Measurements from ENCODE around the gene CFAP77. TPM values are rescaled to one million over a fixed set of nuclear protein-coding genes. Genes with fewer than 3 reads are reported as not detected.

The CFAP77 gene
- total RNA-seq, 4 donors from 2014 or later: 0.66 TPM; not detected in 3

DNA sequence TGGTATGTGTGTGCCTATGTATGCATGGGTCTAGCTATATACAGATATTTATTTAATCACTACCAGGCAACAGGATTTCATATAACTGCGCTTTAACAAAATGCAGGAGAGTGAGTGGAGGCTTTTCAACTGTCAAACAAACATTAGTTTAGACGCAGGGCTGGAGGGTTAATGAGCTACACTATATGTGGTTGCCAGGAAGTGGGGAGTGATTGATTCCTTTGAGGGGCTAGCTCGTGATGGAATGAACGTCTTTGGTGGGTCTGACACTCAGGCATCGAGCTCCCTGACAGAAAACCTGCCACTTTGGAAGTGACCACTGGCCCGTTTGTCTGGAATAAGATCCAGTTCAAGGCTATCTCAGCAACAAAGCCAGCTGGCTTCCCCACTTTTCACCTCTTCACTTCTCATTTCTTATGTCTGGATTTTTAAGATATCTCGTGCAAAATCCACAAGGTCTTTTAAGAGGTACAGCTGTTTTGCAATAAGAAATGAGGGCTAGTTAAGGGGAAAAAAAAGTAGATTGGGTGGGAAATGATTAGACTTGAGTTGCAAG lies 78.0 kb downstream of the CFAP77 start:
- H3K9me3 ChIP-seq: no peaks in the 10 kb centered on the region
- no peak overlapping the region for H3K27ac ChIP-seq
- no peak for DNase-seq (ENCODE audit: low spot score in 2 of 2)
- no peaks in the 10 kb centered on the region for H3K4me1 ChIP-seq
- H3K36me3 ChIP-seq: no peaks in the 10 kb centered on the region
- H3K27me3 ChIP-seq: peaks cover 0 to 60% of the 10 kb centered on the region in 2 donors
- TF ChIP-seq EP300 (IDR thresholded peaks at IDR 0.05) (no peak), POLR2A (IDR thresholded peaks at IDR 0.05) (no peak)
- TF ChIP-seq, protein P1, sequence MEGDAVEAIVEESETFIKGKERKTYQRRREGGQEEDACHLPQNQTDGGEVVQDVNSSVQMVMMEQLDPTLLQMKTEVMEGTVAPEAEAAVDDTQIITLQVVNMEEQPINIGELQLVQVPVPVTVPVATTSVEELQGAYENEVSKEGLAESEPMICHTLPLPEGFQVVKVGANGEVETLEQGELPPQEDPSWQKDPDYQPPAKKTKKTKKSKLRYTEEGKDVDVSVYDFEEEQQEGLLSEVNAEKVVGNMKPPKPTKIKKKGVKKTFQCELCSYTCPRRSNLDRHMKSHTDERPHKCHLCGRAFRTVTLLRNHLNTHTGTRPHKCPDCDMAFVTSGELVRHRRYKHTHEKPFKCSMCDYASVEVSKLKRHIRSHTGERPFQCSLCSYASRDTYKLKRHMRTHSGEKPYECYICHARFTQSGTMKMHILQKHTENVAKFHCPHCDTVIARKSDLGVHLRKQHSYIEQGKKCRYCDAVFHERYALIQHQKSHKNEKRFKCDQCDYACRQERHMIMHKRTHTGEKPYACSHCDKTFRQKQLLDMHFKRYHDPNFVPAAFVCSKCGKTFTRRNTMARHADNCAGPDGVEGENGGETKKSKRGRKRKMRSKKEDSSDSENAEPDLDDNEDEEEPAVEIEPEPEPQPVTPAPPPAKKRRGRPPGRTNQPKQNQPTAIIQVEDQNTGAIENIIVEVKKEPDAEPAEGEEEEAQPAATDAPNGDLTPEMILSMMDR (IDR thresholded peaks at IDR 0.05): no peak
- no peak overlapping the region for H3K4me3 ChIP-seq
- WGBS, 2 donors: 38 to 40% methylated on average over 7 of the region's 7 CpGs

DNA sequence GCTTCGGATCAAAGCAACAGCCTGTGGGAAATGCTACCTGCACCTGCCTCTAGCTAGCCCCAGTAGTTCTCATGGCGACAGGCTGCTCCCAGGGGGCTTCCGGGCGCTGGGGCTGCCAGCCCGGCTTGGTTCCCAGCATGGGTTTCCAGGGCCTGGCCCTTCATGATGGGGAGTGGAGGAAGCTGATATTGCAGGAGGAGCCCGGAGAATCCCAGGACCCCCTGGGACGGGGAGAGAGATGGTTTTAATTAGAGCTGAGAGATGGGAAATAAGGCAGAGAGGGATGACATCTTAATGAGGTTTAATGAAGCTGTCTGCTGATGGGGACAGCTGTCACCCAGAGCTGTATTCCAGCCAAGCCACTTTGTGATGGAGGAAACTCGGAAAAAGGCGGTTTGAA lies 78.6 kb downstream of the CFAP77 start:
- Histone ChIP-seq H3K36me3 (no peaks in the 10 kb centered on the region), H3K4me1 (no peaks in the 10 kb centered on the region), H3K9me3 (peaks cover 0 to 2% (median 0%) of the 10 kb centered on the region in 4 donors), H3K27ac (no peak overlapping the region), H3K27me3 (peaks cover 0 to 58% of the 10 kb centered on the region in 2 donors), H3K4me3 (no peak overlapping the region)
- no peak for TF ChIP-seq EP300 (IDR thresholded peaks at IDR 0.05)
- TF ChIP-seq, protein P1 (IDR thresholded peaks at IDR 0.05): no peak
- no peak for TF ChIP-seq POLR2A (IDR thresholded peaks at IDR 0.05)
- 35 to 50% methylated on average over 9 of the region's 9 CpGs for WGBS, 2 donors
- no peak for DNase-seq (ENCODE audit: low spot score in 2 of 2)

DNA sequence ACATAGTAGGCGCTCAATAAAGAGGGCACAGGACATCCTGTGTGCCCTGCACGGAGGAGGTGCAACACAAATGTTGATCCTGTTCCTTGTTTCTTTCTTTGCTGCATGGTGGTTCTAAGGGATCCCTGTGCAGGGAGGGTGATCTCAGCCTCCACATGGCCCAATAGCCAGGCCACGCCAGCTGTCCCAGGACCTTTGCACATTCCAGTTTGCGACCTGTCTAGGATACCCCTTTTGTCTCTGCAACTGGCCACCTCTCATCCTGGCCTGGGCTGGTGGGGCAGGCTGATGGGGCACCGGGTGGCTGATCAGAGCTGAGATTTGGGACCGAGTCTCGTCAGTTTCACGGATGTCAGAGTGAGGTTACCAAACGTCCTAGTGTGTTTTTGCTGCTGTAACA lies 79.5 kb downstream of the CFAP77 start:
- Histone ChIP-seq H3K9me3 (peaks cover 0 to 6% (median 1%) of the 10 kb centered on the region in 4 donors), H3K4me3 (no peak overlapping the region), H3K27me3 (peaks cover 0 to 49% of the 10 kb centered on the region in 2 donors), H3K36me3 (no peaks in the 10 kb centered on the region), H3K27ac (no peak overlapping the region), H3K4me1 (no peaks in the 10 kb centered on the region)
- no peak for DNase-seq (ENCODE audit: low spot score in 2 of 2)
- TF ChIP-seq, protein P1 (IDR thresholded peaks at IDR 0.05): no peak
- TF ChIP-seq POLR2A (IDR thresholded peaks at IDR 0.05) (no peak), EP300 (IDR thresholded peaks at IDR 0.05) (no peak)
- WGBS, 2 donors: 79 to 84% methylated on average over 9 of the region's 9 CpGs

DNA sequence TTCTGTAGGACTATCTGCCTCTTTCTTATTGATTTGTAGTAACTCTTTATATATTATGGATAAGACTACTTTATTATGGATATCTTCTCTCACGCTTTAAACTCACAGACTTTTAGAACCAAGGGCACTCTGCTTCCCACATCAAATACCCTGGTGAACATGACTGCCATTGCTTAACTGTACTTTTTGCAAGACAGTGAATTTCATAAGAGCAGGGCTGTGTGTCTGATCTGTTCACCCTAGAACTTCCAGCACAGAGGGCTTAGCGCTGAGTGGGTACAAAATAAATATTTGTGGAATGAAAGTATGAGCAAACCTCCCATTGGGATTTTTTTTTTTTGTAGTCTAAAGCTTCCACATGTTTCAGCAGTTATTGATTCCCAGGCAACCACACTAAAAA lies 84.8 kb downstream of the CFAP77 start:
- no peaks in the 10 kb centered on the region for H3K4me1 ChIP-seq
- peaks cover 0 to 19% (median 2%) of the 10 kb centered on the region in 4 donors for H3K9me3 ChIP-seq
- H3K27ac ChIP-seq: no peak overlapping the region
- no peak overlapping the region for H3K4me3 ChIP-seq
- DNase-seq (ENCODE audit: low spot score in 2 of 2): no peak
- WGBS, 2 donors: 81 to 84% methylated on average over 2 of the region's 2 CpGs
- no peaks in the 10 kb centered on the region for H3K36me3 ChIP-seq
- peaks cover 0 to 5% of the 10 kb centered on the region in 2 donors for H3K27me3 ChIP-seq
- no peak for TF ChIP-seq EP300 (IDR thresholded peaks at IDR 0.05)
- TF ChIP-seq POLR2A (IDR thresholded peaks at IDR 0.05): no peak
- TF ChIP-seq, protein P1 (IDR thresholded peaks at IDR 0.05): no peak

DNA sequence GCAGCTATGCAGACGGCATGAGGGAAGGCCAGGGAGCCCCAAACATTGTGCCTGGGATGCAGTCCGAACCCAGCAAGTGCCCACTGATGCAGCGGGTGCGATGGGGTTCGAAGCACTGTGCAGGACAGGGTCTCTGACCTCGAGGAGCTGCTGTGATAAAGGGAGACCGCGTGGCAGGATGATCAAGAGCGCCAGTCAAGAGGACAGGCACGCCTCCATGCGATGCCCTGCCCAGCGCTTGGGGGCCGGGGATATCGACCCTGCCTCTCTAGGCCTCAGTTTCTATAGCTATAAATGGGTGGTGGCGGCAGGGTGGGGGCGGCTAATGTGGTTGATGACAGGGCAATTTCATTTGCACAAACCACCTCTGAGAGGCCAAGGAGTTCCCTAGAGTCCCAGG lies 87.7 kb downstream of the CFAP77 start:
- H3K4me1 ChIP-seq: no peaks in the 10 kb centered on the region
- no peaks in the 10 kb centered on the region for H3K36me3 ChIP-seq
- H3K4me3 ChIP-seq: no peak overlapping the region
- WGBS, 2 donors: 90 to 93% methylated on average over 16 of the region's 16 CpGs
- no peak overlapping the region for H3K27ac ChIP-seq
- TF ChIP-seq POLR2A (IDR thresholded peaks at IDR 0.05): no peak
- TF ChIP-seq, protein P1 (IDR thresholded peaks at IDR 0.05): no peak
- no peak for TF ChIP-seq EP300 (IDR thresholded peaks at IDR 0.05)
- DNase-seq (ENCODE audit: low spot score in 2 of 2): no peak
- peaks cover 0 to 14% of the 10 kb centered on the region in 2 donors for H3K27me3 ChIP-seq
- H3K9me3 ChIP-seq: peaks cover 0 to 19% (median 2%) of the 10 kb centered on the region in 4 donors
